ENCODE measurements around the gene ECE1.

DNA sequence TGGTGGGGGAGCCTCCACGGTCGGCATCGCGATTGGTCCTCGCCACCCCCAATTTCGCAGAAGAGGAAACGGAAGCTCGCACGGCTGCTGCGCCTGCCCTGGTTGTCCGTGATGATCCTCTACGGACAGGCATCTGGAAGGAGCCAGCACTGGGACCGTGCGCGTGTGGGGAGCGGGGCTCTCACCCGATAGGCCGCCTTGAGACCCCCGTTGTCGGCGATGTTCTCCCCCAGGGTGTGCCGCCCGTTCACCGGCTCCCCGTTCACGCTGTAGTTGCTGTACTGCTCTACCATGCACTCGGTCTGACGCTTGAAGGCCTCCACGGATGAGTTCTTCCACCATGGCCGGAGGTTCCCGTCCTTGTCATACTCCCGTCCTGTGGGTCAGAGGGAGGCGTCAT, 65.2 kb downstream of the ECE1 start:
- TF ChIP-seq POLR2A (IDR thresholded peaks at IDR 0.05; ENCODE audit: low read depth, low read length) (no peak), PAX5 (IDR thresholded peaks at IDR 0.05; ENCODE audit: insufficient read depth, low read length, severe bottlenecking) (no peak)
